Kidney epithelial cell (primary cell): Measurements from ENCODE around the gene VGLL4. TPM values are rescaled to one million over a fixed set of nuclear protein-coding genes. Genes with fewer than 3 reads are reported as not detected.

Experiments
- DNase-seq: peaks from one replicate; pipeline ENCODE4 v3.0.0-alpha.2; 2010; ENCODE audit warnings: low read depth
- H3K27me3 ChIP-seq: 2 replicates; pipeline ENCODE4 v1.6.0; 2011; ENCODE audit warnings: low read length; ENCODE audit not compliant: control insufficient read depth, insufficient read depth
- H3K36me3 ChIP-seq: 2 replicates; pipeline ENCODE4 v1.5.1; 2011; ENCODE audit warnings: low read length; ENCODE audit not compliant: control insufficient read depth, insufficient read depth
- H3K4me3 ChIP-seq: 2 replicates; pipeline ENCODE4 v1.5.1; 2011; ENCODE audit warnings: low read depth, mild to moderate bottlenecking, control low read depth, low read length
- CTCF ChIP-seq: IDR thresholded peaks from 2 replicates; pipeline ENCODE4 v1.5.1; 2011; ENCODE audit warnings: mild to moderate bottlenecking, moderate library complexity, low read length, control low read depth, inconsistent platforms; ENCODE audit not compliant: insufficient read depth, poor library complexity, severe bottlenecking
- total RNA-seq: library from RNA; depleted of rRNA; stranded (reverse); fragments of >200 nt; gene quantifications from 2 replicates; pipeline ENCODE4 v1.2.3, GENCODE V29; 2015

The VGLL4 gene
- total RNA-seq, 1 donor from 2014 or later = 96.3 TPM

- no peak for DNase-seq
- Histone ChIP-seq H3K4me3 (peak overlapping the region; percentile 39), H3K36me3 (no peaks in the 10 kb centered on the region), H3K27me3 (no peaks in the 10 kb centered on the region)
- no peak for TF ChIP-seq CTCF
Observed at GRCh38 chr3:11581237-11582190, 62.2 kb downstream of the VGLL4 start.

GRCh38 chr3:11580645-11581044 is 63.1 kb downstream of the VGLL4 start:
- H3K4me3 ChIP-seq = no peak overlapping the region
- H3K27me3 ChIP-seq = no peaks in the 10 kb centered on the region
- no peak for TF ChIP-seq CTCF
- DNase-seq = no peak
- H3K36me3 ChIP-seq = no peaks in the 10 kb centered on the region

- peaks cover 2% of the 10 kb centered on the region for H3K36me3 ChIP-seq
- H3K4me3 ChIP-seq = no peak overlapping the region
- DNase-seq = no peak
- no peaks in the 10 kb centered on the region for H3K27me3 ChIP-seq
- TF ChIP-seq CTCF = no peak
Observed at GRCh38 chr3:11578169-11578568, 65.5 kb downstream of the VGLL4 start.

GRCh38 chr3:11576453-11576852 is 67.3 kb downstream of the VGLL4 start:
- peaks cover 2% of the 10 kb centered on the region for H3K36me3 ChIP-seq
- TF ChIP-seq CTCF = no peak
- no peak for DNase-seq
- H3K4me3 ChIP-seq = no peak overlapping the region
- H3K27me3 ChIP-seq = no peaks in the 10 kb centered on the region

- Histone ChIP-seq H3K27me3 (no peaks in the 10 kb centered on the region), H3K4me3 (no peak overlapping the region), H3K36me3 (peaks cover 2% of the 10 kb centered on the region)
- no peak for DNase-seq
- no peak for TF ChIP-seq CTCF
Observed at GRCh38 chr3:11575677-11576076, 68.0 kb downstream of the VGLL4 start.
